MV-4-11 (cell line): ENCODE data around the gene PITPNC1.
"Not testable (repeated sequence)": the region's sequence is repeated elsewhere in the genome, so short reads cannot be mapped to it uniquely, and the experiment has no call there.

Source experiments
- DNase-seq: peaks from one replicate; lab custom pipeline; 2025; lab: John Stamatoyannopoulos, UW

PITPNC1 gene

DNA sequence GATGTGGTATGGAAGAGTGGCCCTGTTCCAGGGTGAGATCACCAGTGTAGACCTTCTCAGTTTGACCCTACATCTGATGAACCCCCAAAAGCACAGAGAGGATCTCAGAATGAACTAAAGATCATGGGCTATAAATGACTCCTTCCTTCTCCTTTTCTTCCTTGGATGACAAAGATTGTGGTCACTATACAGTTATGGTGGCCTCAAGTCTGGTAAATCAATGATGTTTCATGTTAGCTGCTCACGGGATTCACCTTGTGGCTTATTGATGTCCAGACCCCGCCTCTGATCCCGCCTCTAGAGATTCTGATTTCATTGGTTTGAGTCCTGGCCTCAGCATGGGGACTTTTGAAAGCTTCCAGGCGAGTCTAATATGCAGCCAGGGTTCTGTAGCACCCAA is 112.2 kb downstream of the PITPNC1 start:
- peak; percentile 64 for DNase-seq

DNA sequence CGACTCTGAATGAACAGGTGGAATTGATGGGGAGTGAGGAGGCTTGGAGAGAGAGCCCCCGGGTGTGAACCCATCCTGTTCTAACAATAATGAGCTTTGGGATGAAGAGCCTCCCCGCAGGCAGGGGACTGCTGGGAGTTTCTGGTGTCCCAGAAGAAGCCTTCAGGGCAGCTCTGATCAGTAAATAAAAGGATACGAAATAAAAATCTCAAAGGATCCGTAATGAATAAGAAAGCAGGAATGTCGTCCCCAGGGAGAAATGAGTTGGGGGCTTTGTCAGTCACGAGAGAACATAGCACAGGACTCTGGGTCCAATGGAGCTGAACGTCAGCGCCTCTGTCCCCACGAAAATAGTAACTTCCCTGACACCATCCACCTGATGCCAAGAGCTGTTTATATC is 113.4 kb downstream of the PITPNC1 start:
- no peak for DNase-seq

DNA sequence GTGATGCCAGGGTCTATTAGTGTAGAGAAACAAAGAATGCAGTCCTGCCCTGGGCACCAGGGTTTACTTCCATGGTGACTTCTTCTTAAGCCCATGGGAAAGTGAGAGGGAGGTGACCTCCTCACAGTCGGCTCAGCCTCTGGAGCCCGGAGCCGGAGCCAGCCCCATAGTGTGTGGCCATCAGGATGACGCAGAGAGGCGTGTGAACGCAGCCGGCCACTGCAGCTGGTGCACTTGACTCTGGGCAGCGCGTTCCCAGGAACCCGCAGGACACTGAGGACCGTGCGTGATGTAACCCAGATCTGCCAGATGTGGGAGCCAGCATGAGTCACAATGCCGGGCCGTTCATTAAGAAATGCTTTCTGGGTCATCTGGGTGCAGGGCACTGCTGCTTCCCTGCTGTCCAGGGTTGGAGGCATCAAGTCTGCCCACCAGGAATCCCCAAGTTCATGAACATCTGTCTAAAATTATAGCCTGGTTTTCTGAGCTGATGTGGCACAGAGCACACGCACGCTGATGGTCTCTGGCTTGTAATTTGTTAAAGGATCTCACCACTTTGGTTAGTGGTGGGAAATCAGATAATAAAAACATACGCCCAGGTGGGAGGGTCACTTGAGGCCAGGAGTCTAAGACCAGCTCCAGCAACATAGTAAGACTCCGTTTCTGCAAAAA is 114.1 kb downstream of the PITPNC1 start:
- peak; percentile 95 for DNase-seq

DNA sequence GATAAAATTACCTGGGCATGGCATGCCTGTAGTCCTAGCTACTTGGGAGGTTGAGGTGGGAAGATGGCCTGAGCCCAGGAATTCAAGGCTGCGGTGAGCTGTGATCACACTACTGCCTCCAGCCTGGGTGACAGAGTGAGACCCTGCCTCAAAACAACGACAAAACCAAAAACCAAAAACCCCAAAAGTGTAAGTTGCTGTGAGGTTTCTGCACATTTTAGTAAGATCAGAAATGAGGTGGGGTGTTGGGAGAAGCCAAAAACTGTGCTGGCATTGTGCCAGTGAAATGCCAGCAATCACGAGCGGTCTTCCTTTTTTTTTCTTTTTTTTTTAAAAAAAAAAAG is 114.6 kb downstream of the PITPNC1 start:
- DNase-seq: no peak

DNA sequence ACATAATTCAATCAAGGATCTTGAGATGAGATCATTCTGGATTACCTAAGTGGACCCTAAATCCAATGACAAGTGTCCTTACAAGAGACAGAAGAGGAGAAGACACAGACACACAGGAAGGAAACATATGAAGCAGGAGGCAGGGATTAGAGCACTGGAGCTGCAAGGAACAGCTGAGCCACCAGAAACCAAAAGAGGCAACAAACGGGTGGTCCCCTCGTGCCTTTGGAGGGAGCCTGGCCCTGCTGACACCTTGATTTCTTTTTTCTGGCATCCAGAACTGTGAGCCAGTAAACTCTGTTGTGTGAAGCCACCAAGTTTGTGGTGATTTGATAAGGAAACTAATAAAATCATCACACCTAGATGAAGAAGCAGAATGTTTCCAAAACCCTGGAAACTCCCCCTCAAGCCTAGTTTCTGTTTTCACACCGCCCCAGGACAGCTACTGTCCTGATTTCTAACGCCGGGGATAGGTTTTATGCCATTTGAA is 115.2 kb downstream of the PITPNC1 start:
- no peak for DNase-seq

DNA sequence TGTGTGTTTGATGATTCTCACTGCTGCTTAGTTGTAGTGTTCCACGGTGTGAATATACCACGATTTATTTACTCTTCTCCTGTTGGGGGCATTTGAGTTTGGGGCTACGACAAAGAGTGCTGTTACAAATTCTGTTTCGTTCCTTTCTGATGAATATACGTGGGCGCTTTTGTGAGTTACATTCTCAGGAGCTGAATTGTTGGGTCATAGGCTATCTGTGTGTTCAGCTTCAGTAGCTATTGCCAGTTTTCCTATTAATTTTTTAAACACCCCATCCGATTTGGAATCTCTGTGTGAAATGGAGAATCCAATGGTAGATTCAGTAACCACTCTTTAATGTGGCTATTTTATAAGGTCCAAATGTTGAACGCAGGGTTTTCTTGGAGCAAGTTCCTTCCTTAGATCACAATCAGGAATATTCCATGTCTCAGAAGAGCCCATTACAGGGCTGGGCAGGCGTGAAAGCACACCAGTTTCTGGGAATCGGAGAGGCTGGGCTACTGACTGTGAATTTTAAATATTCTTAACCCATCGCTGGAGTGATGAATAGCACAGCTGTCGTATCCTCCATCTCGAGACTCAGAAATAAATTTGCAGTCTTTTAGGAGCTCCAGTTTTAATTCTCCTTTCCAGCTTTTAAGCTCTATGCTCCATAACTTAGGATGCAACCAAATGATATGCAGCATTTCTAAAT is 115.9 kb downstream of the PITPNC1 start:
- no peak for DNase-seq

DNA sequence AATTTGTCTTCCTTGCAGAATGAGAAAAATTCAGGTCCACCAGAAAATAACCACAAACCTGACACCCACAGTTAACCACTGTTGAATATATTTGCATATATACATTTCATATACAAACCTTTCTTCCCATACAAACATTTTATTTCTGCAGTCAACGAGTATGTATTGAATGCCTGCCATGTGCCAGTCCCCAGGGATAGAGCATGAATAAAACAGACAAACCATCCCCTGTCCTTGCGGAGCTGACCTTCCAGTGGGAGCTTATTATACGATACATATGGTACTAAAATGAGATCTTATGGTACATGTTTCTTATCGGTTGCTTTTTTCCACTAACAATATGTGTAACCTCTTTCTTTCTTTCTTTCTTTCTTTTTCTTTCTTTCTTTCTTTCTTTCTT is 116.7 kb downstream of the PITPNC1 start:
- DNase-seq: no peak

DNA sequence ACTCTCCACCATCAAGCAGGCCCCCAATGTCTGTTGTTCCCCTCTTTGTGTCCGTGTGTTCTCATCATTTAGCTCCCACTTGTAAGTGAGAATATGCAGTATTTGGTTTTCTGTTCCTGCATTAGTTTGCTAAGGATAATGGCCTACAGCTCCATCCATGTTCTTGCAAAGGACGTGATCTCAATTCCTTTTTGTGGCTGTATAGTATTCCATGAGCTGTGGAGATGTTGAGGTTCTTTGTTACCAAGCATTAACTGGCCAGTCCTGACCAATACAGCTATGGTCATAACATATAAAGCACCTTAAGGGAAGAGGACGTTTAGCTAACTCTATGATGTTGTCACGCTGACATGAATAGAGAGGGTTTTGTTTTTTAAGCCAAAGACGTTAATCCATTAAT is 118.5 kb downstream of the PITPNC1 start:
- not testable (repeated sequence) for DNase-seq

DNA sequence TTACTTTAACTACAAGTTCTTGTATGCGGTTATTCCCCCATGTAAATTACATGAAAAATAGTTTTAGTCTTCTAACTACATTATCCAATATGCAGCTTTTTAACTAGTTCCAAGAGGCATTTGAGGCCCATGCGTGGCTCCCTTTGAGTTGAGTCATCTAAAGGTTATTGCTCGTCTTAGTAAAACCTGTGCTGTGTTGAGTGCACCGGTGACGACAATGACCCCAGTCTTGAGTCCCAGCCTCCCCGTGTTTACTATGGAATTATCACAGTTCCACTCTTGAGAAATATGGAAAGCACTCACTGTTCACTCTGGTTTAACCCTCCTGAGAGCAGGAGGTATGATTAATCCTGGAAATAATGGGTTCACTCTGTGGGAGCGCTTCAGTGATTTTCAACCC is 119.2 kb downstream of the PITPNC1 start:
- DNase-seq: no peak

DNA sequence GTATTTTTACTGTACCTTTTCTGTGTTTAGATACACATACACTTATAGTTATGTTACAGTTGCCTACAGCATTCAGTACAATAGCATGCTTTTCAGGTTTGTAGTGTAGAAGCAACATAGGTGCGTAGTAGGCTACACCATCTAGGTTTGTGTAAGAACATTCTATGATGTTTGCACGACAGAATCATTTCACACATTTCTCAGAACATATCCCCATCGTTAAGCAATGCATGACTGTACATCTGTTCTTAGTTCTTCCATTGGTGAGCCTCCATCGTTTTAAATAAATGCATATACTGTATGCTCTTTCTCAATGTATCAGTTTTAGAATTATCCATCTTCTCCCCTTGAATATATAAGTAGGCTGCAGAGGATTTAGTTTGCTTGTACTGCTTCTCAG is 122.6 kb downstream of the PITPNC1 start:
- no peak for DNase-seq

DNA sequence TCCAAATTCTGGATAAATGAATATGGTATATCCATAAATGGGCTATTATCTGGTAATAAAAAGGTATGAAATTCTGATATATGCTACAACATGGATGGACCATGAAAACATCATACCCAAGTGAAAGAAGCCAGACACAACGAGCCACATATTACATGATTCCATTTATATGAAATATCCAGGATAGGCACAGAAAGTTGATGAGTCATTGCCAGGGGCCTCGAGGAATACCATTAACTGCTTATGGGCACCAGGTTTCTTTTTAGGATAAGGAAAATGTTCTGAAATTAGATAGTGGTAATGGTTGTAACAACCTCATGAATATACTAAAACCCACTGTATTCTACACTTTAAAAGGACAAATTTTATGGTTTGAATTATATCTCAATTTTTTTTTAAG is 123.2 kb downstream of the PITPNC1 start:
- no peak for DNase-seq

DNA sequence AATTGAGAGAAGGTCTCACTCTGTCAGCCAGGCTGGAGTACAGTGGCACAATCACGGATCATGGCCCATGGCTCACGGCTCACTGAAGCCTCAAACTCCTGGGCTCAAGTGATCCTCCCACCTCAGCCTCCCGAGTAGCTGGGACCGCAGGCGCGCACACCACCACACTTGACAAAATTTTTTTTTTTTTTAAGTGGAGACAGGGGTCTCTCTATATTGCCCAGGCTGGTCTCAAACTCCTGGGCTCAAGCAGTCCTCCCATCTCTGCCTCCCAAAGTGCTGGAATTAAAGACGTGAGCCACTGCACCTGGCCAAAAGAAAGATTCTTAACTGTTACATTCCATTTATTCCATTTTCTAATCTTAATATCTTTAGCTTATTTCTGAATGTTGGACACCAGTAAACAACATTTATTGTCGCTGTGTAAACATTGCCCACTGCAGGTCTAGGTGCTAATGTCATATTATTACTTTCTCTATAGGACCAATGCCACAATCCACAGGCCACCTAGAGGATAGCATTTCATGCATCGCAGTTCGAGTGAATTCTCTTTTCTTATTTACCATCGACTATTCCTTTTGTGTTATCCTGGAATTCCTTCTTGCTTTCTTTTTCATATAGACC is 123.7 kb downstream of the PITPNC1 start:
- DNase-seq: no peak

DNA sequence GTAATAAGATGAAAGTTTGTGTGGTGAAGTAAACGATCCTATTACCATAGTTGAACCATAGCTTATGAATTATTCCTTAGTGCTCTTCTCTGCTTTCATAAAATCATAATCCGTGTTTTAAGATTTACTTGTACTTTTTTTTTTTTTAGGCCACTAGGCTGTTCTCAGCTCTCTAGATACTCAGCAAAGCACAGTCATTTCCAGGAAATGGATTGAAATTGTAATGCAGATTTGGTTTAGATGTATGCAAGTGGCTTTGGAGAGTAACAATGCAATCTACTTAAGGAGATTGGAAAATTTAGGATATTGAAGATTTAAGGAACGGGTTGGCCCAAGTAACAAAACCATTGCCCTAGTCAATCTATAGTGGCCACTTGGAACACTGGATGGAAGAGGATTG is 125.1 kb downstream of the PITPNC1 start:
- no peak for DNase-seq

DNA sequence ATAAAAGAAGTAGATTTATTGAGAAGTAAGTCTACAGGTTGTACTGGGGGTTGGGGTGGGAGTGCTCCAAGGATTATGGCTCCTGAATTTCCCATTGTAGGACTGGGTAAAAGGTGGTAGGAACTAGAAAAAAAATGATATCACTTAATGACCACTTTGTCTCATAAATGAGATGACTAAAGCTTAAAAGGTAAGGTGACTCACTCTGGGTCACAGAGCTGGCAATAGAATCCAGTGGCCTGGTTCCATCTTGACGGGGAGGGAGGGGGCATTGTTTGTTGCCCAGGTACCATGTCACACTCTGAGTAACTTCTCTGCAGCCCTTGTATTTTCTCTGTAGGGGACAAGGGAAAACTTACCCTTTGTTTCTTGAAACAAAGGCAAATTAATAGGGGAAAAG is 126.1 kb downstream of the PITPNC1 start:
- DNase-seq: no peak

DNA sequence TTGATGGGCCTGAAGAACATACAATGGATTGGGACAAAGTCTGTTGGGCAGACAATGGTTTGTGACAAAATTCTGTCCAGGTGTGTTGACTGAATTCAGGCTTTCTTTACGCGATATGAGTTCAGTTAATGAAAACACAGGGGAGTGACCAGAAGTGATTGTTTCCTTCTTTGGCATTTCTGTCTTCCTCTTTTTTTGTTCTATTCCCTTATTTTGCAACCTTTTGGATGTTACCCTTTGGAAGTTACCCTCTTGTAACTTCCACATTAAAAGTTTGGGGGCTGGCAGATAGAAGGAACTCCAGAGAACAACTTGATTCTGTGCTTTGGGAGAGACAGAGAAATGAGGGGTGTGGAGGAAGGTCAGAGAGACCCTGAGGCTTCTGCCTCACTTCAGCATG is 126.7 kb downstream of the PITPNC1 start:
- no peak for DNase-seq

DNA sequence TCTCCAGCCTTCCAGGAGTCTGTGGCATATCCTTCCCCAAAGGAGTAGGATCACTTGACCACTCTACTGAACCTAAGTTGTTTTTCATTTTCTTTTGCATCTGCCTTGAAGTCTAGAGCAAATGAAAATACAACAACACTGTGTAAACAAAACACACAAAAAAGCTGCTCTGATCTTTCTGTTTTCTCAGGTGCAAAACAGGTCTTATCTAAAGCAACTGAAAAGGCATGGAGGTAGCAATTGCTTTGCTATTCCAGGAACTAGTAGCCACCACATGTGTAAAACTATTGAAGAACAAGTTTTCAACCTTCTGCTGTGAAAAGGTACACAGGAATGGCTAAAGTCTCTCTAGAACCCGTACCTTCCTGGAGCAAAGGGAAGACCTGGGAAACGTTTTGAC is 127.1 kb downstream of the PITPNC1 start:
- DNase-seq: no peak

DNA sequence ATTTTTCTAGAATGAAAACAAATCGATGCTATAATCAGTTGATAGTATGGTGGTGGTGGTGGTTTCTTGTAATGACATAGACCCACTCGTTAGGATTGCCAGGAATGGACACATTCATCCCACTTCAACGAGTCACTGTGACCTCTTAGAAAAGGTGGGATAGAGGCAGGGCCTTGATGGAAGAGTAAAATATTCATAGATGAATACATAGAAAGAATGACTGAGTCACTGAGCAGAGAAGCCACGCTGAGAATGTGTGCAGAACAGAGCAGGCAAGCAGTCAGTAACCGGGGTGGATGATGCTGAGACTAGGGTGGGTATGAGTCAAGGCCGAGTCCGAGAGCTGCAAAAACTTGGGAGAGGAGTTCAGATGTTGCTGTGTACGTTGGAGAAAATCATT is 129.9 kb downstream of the PITPNC1 start:
- no peak for DNase-seq

DNA sequence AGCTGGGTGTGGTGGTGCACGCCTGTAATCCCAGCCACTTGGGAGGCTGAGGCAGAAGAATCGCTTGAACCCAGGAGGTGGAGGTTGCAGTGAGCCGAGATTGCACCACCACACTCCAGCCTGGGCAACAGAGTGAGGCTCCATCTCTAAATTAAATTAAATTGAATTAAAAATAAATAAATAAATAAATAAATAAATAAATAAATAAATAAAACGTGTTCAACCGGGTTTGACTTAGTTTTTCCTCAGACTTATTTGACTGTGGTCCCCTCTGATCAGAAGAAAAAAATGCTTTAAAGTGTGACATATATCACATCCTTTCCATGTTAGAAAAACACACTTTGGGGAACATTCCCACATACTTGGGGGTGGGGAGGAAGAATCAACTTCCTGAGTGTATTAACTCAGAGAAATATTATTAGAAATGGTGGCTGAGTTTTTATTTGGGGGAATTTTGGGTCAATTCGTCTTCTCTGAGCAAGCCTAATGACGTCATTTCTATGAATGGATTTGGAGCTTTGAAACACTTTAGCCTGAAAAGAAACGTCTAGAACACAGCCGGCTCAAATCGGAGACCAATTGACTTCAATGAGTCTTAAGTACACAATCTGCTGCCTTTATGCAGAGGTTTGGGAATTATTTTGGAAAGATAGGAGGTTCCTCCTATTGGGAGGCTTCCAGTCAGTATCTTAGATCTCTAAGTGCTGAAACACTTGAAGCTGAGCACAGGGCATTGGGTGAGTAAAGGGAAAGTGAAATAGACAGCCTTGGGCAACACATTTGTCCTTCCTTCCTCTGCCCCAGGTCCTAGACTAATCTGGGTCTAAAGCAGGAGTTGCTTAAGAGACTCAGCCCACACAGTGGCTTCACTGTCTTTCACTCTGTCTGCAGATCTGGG is 132.6 kb downstream of the PITPNC1 start:
- DNase-seq: peak; percentile 95

DNA sequence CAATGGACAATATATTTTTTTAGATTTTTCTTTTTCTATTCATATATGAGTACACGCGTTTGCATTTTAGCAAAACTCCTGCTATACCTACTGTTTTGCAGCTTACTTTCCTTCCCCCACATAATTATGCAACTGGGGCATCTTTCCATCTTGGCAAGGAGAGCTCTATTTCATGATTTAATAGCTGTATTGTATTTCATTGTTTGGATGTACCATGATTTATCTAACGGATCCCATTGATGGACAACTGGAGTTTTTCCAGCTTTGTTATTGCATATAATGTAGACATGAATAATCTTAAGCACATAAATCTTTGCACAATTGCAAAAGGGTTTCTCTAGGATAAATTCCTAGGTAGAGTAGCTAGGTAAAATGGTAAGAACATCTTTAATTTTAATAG is 133.9 kb downstream of the PITPNC1 start:
- no peak for DNase-seq

DNA sequence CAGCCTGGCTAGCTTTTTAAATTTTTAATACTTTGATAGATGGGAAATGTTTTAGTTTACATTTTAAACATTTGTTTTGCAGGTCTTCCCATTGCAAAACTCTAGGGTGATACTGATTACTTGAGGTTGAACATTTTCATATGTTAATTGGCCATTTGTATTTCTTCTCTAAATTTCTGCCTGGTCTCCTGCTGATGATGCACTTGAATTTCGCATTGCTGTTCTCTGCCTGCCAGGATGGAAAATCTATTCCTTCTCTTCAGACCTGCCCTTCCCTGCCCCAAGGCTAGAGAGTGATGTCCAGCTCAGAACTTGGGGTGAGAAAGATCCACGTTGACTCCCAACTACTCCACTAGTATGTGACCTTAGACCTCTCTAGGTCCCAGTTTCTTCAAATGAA is 134.7 kb downstream of the PITPNC1 start:
- DNase-seq: no peak

DNA sequence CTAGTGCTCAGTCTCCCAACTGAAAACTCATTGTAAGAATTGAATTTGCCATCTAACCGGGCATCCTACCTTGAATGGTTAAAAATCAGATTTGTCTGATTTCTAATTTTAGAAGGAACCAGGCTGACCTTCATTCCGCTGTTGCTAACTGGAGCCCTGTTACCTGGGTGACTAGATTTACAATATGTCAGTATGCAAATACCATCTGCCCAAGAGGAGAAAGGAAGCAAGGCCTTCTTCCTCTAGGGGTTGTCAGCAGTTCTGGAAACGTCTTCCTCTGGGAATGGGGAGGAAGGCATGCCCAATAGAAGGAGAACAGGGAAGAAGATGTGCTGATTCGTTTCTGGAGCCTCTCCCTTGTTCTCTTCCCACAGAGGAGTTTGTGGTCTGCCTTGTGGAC is 137.9 kb downstream of the PITPNC1 start:
- no peak for DNase-seq

DNA sequence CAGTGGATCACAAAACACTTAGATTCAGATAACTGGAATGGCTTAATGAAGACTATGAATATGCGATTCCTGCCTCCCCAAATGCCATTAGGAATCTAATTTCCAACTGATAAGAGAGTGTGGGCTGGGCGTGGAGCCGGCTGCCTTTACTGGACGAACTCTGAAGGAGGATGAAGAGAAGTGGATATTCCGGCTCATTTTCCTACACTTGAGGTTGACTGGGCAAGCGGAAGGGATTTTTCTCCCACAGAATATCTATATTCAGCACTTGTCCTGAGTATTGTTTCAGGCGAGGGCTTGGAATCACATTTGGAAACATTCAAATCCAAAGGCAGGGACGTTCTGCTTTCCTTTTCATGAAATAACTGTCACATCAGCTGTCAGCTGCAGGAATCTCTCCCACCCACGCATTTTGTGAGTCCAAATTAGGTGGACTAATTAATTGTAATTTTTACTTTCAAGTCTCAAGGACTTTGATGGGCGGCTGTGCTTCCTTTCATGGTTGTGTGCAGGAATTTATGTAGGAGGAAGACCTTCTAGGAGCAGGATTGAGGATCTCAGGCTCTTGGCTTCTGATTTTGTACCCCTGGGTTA is 138.5 kb downstream of the PITPNC1 start:
- no peak for DNase-seq
